ENCODE measurements around the gene GRB10. TPM values are rescaled to one million over a fixed set of nuclear protein-coding genes. Genes with fewer than 3 reads are reported as not detected.

Gene GRB10
- total and polyA plus RNA-seq, 4 donors = 10.7 to 53.1 (median 17.5) TPM

GRCh38 chr7:50712252-50713122 is 70.2 kb downstream of the GRB10 start:
- Histone ChIP-seq H3K36me3 (ENCODE audit: control insufficient read depth in 4 of 4, insufficient read depth in 3 of 4, low read depth in 1 of 4, low read length in 3 of 4) (no peaks in the 10 kb centered on the region), H3K9ac (ENCODE audit: low read depth in 1 of 2, low read length in 2 of 2) (no peak overlapping the region), H3K9me3 (ENCODE audit: control insufficient read depth in 4 of 4, low read length in 3 of 4) (no peaks in the 10 kb centered on the region), H3K27ac (ENCODE audit: low read depth in 1 of 2, low read length in 2 of 2) (peak overlapping the region in 1 of 2 donors; percentile 23), H3K4me3 (ENCODE audit: low read depth in 1 of 3, low read length in 3 of 3) (no peak overlapping the region), H3K27me3 (ENCODE audit: control insufficient read depth in 4 of 4, insufficient read depth in 4 of 4, low read length in 3 of 4) (no peaks in the 10 kb centered on the region), H3K4me1 (ENCODE audit: control insufficient read depth in 4 of 4, insufficient read depth in 4 of 4, low read length in 3 of 4) (peaks cover 8 to 42% (median 26%) of the 10 kb centered on the region in 4 donors)
- WGBS = 66% methylated on average over 3 of the region's 3 CpGs
- no peak for TF ChIP-seq HNF4G (IDR thresholded peaks at IDR 0.05)
- TF ChIP-seq SP1 (IDR thresholded peaks at IDR 0.05) = no peak
- no peak for TF ChIP-seq TAF1 (conservative IDR thresholded peaks at IDR 0.05)
- TF ChIP-seq RAD21 (IDR thresholded peaks at IDR 0.05) = no peak
- TF ChIP-seq HNF4A (conservative IDR thresholded peaks at IDR 0.05) = no peak
- TF ChIP-seq REST (IDR thresholded peaks at IDR 0.05) = no peak
- TF ChIP-seq ATF3 (IDR thresholded peaks at IDR 0.05) = no peak
- no peak for TF ChIP-seq EGR1 (IDR thresholded peaks at IDR 0.05; ENCODE audit: low read depth in 2 of 2)
- no peak for TF ChIP-seq MAX (IDR thresholded peaks at IDR 0.05)
- no peak for TF ChIP-seq YY1 (IDR thresholded peaks at IDR 0.05)
- no peak for TF ChIP-seq NR2F2 (IDR thresholded peaks at IDR 0.05)
- TF ChIP-seq FOXA1 (IDR thresholded peaks at IDR 0.05) = no peak
- no peak for TF ChIP-seq RXRA (IDR thresholded peaks at IDR 0.05)
- DNase-seq (ENCODE audit: low spot score) = no peak

GRCh38 chr7:50711271-50712175 is 71.2 kb downstream of the GRB10 start:
- H3K4me3 ChIP-seq (ENCODE audit: low read depth in 1 of 3, low read length in 3 of 3) = no peak overlapping the region
- no peak overlapping the region for H3K27ac ChIP-seq (ENCODE audit: low read depth in 1 of 2, low read length in 2 of 2)
- H3K9ac ChIP-seq (ENCODE audit: low read depth in 1 of 2, low read length in 2 of 2) = no peak overlapping the region
- H3K36me3 ChIP-seq (ENCODE audit: control insufficient read depth in 4 of 4, insufficient read depth in 3 of 4, low read depth in 1 of 4, low read length in 3 of 4) = no peaks in the 10 kb centered on the region
- no peaks in the 10 kb centered on the region for H3K27me3 ChIP-seq (ENCODE audit: control insufficient read depth in 4 of 4, insufficient read depth in 4 of 4, low read length in 3 of 4)
- 72% methylated on average over 14 of the region's 14 CpGs for WGBS
- no peaks in the 10 kb centered on the region for H3K9me3 ChIP-seq (ENCODE audit: control insufficient read depth in 4 of 4, low read length in 3 of 4)
- peaks cover 12 to 50% (median 32%) of the 10 kb centered on the region in 4 donors for H3K4me1 ChIP-seq (ENCODE audit: control insufficient read depth in 4 of 4, insufficient read depth in 4 of 4, low read length in 3 of 4)
- no peak for DNase-seq (ENCODE audit: low spot score)
- TF ChIP-seq SP1 (IDR thresholded peaks at IDR 0.05) (no peak), TAF1 (conservative IDR thresholded peaks at IDR 0.05) (no peak), EGR1 (IDR thresholded peaks at IDR 0.05; ENCODE audit: low read depth in 2 of 2) (no peak), JUND (IDR thresholded peaks at IDR 0.05) (no peak), NR2F2 (IDR thresholded peaks at IDR 0.05) (no peak)
